Liver (tissue), 9 donors: ENCODE measurements around the gene MEGF6. TPM values are rescaled to one million over a fixed set of nuclear protein-coding genes. Genes with fewer than 3 reads are reported as not detected.

Experiments used
- DNase-seq: peaks from one replicate; pipeline ENCODE4 v3.0.0-alpha.2; 2017; ENCODE audit warnings: low spot score
- H3K27ac ChIP-seq, 2 donors: one replicate each; pipeline ENCODE4 v1.7.0; 2013; ENCODE audit warnings: inconsistent platforms in 2 of 2, low read length in 2 of 2, control low read depth in 1 of 2, low read depth in 1 of 2, mild to moderate bottlenecking in 1 of 2
- H3K27me3 ChIP-seq, 4 donors: one replicate each; pipeline versions ENCODE4 v1.6.1 to v1.7.0; 2013; ENCODE audit warnings: low read length in 3 of 4, inconsistent platforms in 1 of 4, mild to moderate bottlenecking in 1 of 4, moderate library complexity in 1 of 4; ENCODE audit not compliant: control insufficient read depth in 4 of 4, insufficient read depth in 4 of 4
- H3K36me3 ChIP-seq, 4 donors: one replicate each; pipeline versions ENCODE4 v1.6.1 to v1.7.0; 2013; ENCODE audit warnings: low read length in 3 of 4, mild to moderate bottlenecking in 3 of 4, low read depth in 1 of 4, moderate library complexity in 1 of 4; ENCODE audit not compliant: control insufficient read depth in 4 of 4, insufficient read depth in 3 of 4
- H3K4me1 ChIP-seq, 4 donors: one replicate each; pipeline versions ENCODE4 v1.6.1 to v1.7.0; 2013; ENCODE audit warnings: low read length in 3 of 4, mild to moderate bottlenecking in 3 of 4, moderate library complexity in 1 of 4; ENCODE audit not compliant: control insufficient read depth in 4 of 4, insufficient read depth in 4 of 4
- H3K4me3 ChIP-seq, 3 donors: one replicate each; pipeline versions ENCODE4 v1.6.1 to v1.7.0; 2013; ENCODE audit warnings: low read length in 3 of 3, control low read depth in 1 of 3, low read depth in 1 of 3, mild to moderate bottlenecking in 1 of 3
- H3K9ac ChIP-seq, 2 donors: one replicate each; pipeline ENCODE4 v1.7.0; 2013; ENCODE audit warnings: low read length in 2 of 2, mild to moderate bottlenecking in 2 of 2, moderate library complexity in 2 of 2, control low read depth in 1 of 2, low read depth in 1 of 2
- H3K9me3 ChIP-seq, 4 donors: one replicate each; pipeline versions ENCODE4 v1.6.1 to v1.7.0; 2013; ENCODE audit warnings: low read length in 3 of 4; ENCODE audit not compliant: control insufficient read depth in 4 of 4
- CTCF ChIP-seq: fragments of 150-350 bp; IDR thresholded peaks from 2 replicates; pipeline ENCODE4 v1.5.1; 2017; ENCODE audit warnings: improper control_type of control experiment, low read depth, low read length; ENCODE audit not compliant: missing input control
- FOXA1 ChIP-seq: IDR thresholded peaks from 2 replicates; pipeline ENCODE4 v1.6.1; 2016; ENCODE audit warnings: antibody characterized with exemption
- FOXA2 ChIP-seq: IDR thresholded peaks from 2 replicates; pipeline ENCODE4 v1.6.1; 2016; ENCODE audit warnings: antibody characterized with exemption
- GABPA ChIP-seq, 2 donors: IDR thresholded peaks in 1 of 2; conservative IDR thresholded peaks in 1 of 2; 2 replicates each; pipeline ENCODE4 v1.6.1; 2016; ENCODE audit warnings: antibody characterized with exemption in 2 of 2, mild to moderate bottlenecking in 1 of 2, moderate library complexity in 1 of 2
- HNF4A ChIP-seq, 2 donors: conservative IDR thresholded peaks; 2 replicates each; pipeline ENCODE4 v1.6.1; 2016; ENCODE audit warnings: antibody characterized with exemption in 2 of 2, mild to moderate bottlenecking in 2 of 2
- HNF4G ChIP-seq: IDR thresholded peaks from 2 replicates; pipeline ENCODE4 v1.6.1; 2016; ENCODE audit warnings: antibody characterized with exemption
- JUND ChIP-seq, 2 donors: IDR thresholded peaks; 2 replicates each; pipeline ENCODE4 v1.6.1; 2016; ENCODE audit warnings: antibody characterized with exemption in 2 of 2
- NR2F2 ChIP-seq: IDR thresholded peaks from 2 replicates; pipeline ENCODE4 v1.6.1; 2016; ENCODE audit warnings: antibody characterized with exemption
- RAD21 ChIP-seq, 2 donors: IDR thresholded peaks; 2 replicates each; pipeline ENCODE4 v1.6.1; 2016; ENCODE audit warnings: antibody characterized with exemption in 2 of 2, mild to moderate bottlenecking in 2 of 2
- RXRA ChIP-seq, 2 donors: IDR thresholded peaks; 2 replicates each; pipeline ENCODE4 v1.6.1; 2017 to 2018; ENCODE audit warnings: antibody characterized with exemption in 2 of 2, mild to moderate bottlenecking in 1 of 2
- SP1 ChIP-seq: IDR thresholded peaks from 2 replicates; pipeline ENCODE4 v1.6.1; 2018; ENCODE audit warnings: antibody characterized with exemption, mild to moderate bottlenecking
- TAF1 ChIP-seq: conservative IDR thresholded peaks from 2 replicates; pipeline ENCODE4 v1.6.1; 2016; ENCODE audit warnings: antibody characterized with exemption, mild to moderate bottlenecking
- YY1 ChIP-seq: IDR thresholded peaks from 2 replicates; pipeline ENCODE4 v1.6.1; 2016; ENCODE audit warnings: antibody characterized with exemption, mild to moderate bottlenecking
- WGBS: extraction: QIAGEN DNeasy Blood & Tissue Kit; methylation state at CpG from one replicate; pipeline ENCODE4 v1.1.7; 2013; 5-methylcytosine and 5-hydroxymethylcytosine counted together
- polyA plus RNA-seq, 2 donors: library from polyadenylated mRNA; stranded (reverse) in 1 of 2; unstranded in 1 of 2; fragments of 200-250 nt in 1 of 2; fragments of >200 nt in 1 of 2; fragmentation: Nextera tagmentation in 1 of 2; extraction: Ambion mirVana in 1 of 2; gene quantifications; one replicate each; pipeline versions ENCODE4 v1.2.1 to v1.2.3, GENCODE V29; 2013 to 2015
- total RNA-seq, 2 donors: library from RNA; depleted of rRNA; stranded (reverse); fragments of >200 nt; gene quantifications; one replicate each; pipeline ENCODE4 v1.2.3, GENCODE V29; 2014
- TF ChIP-seq, protein P1 (sequence below): IDR thresholded peaks from 2 replicates; pipeline ENCODE4 v1.6.1; 2016; ENCODE audit warnings: antibody characterized with exemption
- TF ChIP-seq, protein P2 (sequence below): IDR thresholded peaks from 2 replicates; pipeline ENCODE4 v1.6.1; 2016; ENCODE audit warnings: antibody characterized with exemption
- TF ChIP-seq, protein P3 (sequence below): IDR thresholded peaks from 2 replicates; pipeline ENCODE4 v1.6.1; 2016; ENCODE audit warnings: antibody characterized with exemption, mild to moderate bottlenecking
- donor health status: healthy.
- donor health status: healthy.
- donor health status: healthy.
- donor health status: healthy.
- donor health status: healthy.

Gene MEGF6
- total and polyA plus RNA-seq, 4 donors, result 1.3 to 11.0 (median 4.0) TPM

DNA sequence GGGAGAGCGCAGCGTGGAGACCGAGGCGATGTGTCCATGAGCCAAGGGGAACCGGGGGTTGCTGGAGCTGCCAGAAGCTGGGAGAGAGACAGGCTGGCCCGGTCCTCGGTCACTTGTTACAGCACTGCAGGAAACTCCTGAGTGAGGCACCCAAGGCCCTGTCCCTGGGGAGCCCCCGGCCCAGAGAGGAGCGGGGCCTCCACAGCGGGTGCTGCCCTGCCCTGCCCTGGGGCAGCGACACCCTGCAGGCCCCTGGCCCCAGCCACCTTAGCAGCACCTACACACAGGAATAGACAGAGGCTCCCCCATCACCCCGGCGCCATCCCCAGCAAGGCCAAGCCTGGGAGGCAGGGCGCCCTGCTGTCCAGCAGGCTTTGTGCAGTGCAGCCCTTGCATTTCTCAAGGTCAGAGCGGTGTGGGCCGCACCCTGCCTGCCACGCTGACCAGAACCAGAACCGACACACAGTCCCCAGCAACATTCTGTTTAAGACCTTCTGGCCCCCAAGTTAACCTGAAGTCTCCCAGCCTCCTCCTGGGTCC, 6.6 kb upstream of the MEGF6 start:
- Histone ChIP-seq H3K9ac (no peak overlapping the region), H3K27ac (no peak overlapping the region), H3K27me3 (no peaks in the 10 kb centered on the region), H3K4me1 (peaks cover 2 to 19% (median 11%) of the 10 kb centered on the region in 4 donors), H3K36me3 (no peaks in the 10 kb centered on the region), H3K4me3 (no peak overlapping the region), H3K9me3 (no peaks in the 10 kb centered on the region)
- no peak for TF ChIP-seq NR2F2
- no peak for TF ChIP-seq YY1
- TF ChIP-seq RAD21 (IDR thresholded peaks at IDR 0.05), result no peak
- no peak for TF ChIP-seq SP1
- TF ChIP-seq RXRA (IDR thresholded peaks at IDR 0.05), result no peak
- TF ChIP-seq, protein P1, sequence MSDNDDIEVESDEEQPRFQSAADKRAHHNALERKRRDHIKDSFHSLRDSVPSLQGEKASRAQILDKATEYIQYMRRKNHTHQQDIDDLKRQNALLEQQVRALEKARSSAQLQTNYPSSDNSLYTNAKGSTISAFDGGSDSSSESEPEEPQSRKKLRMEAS, result no peak
- no peak for TF ChIP-seq FOXA1
- no peak for TF ChIP-seq GABPA (IDR thresholded peaks at IDR 0.05 in 1 of 2, conservative IDR thresholded peaks at IDR 0.05 in 1 of 2)
- no peak for TF ChIP-seq HNF4A (conservative IDR thresholded peaks at IDR 0.05)
- TF ChIP-seq TAF1, result no peak
- TF ChIP-seq, protein P2, sequence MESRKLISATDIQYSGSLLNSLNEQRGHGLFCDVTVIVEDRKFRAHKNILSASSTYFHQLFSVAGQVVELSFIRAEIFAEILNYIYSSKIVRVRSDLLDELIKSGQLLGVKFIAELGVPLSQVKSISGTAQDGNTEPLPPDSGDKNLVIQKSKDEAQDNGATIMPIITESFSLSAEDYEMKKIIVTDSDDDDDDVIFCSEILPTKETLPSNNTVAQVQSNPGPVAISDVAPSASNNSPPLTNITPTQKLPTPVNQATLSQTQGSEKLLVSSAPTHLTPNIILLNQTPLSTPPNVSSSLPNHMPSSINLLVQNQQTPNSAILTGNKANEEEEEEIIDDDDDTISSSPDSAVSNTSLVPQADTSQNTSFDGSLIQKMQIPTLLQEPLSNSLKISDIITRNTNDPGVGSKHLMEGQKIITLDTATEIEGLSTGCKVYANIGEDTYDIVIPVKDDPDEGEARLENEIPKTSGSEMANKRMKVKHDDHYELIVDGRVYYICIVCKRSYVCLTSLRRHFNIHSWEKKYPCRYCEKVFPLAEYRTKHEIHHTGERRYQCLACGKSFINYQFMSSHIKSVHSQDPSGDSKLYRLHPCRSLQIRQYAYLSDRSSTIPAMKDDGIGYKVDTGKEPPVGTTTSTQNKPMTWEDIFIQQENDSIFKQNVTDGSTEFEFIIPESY, result no peak
- TF ChIP-seq, protein P3, sequence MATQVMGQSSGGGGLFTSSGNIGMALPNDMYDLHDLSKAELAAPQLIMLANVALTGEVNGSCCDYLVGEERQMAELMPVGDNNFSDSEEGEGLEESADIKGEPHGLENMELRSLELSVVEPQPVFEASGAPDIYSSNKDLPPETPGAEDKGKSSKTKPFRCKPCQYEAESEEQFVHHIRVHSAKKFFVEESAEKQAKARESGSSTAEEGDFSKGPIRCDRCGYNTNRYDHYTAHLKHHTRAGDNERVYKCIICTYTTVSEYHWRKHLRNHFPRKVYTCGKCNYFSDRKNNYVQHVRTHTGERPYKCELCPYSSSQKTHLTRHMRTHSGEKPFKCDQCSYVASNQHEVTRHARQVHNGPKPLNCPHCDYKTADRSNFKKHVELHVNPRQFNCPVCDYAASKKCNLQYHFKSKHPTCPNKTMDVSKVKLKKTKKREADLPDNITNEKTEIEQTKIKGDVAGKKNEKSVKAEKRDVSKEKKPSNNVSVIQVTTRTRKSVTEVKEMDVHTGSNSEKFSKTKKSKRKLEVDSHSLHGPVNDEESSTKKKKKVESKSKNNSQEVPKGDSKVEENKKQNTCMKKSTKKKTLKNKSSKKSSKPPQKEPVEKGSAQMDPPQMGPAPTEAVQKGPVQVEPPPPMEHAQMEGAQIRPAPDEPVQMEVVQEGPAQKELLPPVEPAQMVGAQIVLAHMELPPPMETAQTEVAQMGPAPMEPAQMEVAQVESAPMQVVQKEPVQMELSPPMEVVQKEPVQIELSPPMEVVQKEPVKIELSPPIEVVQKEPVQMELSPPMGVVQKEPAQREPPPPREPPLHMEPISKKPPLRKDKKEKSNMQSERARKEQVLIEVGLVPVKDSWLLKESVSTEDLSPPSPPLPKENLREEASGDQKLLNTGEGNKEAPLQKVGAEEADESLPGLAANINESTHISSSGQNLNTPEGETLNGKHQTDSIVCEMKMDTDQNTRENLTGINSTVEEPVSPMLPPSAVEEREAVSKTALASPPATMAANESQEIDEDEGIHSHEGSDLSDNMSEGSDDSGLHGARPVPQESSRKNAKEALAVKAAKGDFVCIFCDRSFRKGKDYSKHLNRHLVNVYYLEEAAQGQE, result no peak
- no peak for TF ChIP-seq HNF4G
- TF ChIP-seq JUND (IDR thresholded peaks at IDR 0.05), result no peak
- no peak for TF ChIP-seq FOXA2
- WGBS, result 83% methylated on average over 18 of the region's 18 CpGs
- DNase-seq, result no peak

GRCh38 chr1:3616861-3617260, 5.6 kb upstream of the MEGF6 start:
- no peak overlapping the region for H3K9ac ChIP-seq
- no peaks in the 10 kb centered on the region for H3K27me3 ChIP-seq
- no peaks in the 10 kb centered on the region for H3K36me3 ChIP-seq
- H3K9me3 ChIP-seq, result no peaks in the 10 kb centered on the region
- WGBS, result 77% methylated on average over 9 of the region's 9 CpGs
- H3K4me1 ChIP-seq, result peaks cover 2 to 10% (median 7%) of the 10 kb centered on the region in 4 donors
- DNase-seq, result no peak
- no peak overlapping the region for H3K27ac ChIP-seq
- TF ChIP-seq TAF1, result no peak
- no peak for TF ChIP-seq RAD21 (IDR thresholded peaks at IDR 0.05)
- TF ChIP-seq JUND (IDR thresholded peaks at IDR 0.05), result no peak
- no peak for TF ChIP-seq NR2F2
- no peak for TF ChIP-seq CTCF
- TF ChIP-seq, protein P3, result no peak
- no peak for TF ChIP-seq YY1
- no peak overlapping the region for H3K4me3 ChIP-seq
